Astrocyte (in vitro differentiated cells and primary cell): ENCODE measurements around the gene SEC31A. TPM values are rescaled to one million over a fixed set of nuclear protein-coding genes. Genes with fewer than 3 reads are reported as not detected.

Experiments
- DNase-seq: peaks from one replicate; pipeline ENCODE4 v3.0.0-alpha.2; 2010; ENCODE audit warnings: low read depth
- FAIRE-seq: peaks from 2 replicates; lab custom pipeline; 2011; peaks lifted over from hg19 to GRCh38; lab: Jason Lieb, UNC
- H2AFZ ChIP-seq: 2 replicates; pipeline ENCODE4 v1.6.0; 2012; ENCODE audit warnings: low read depth, low read length, inconsistent platforms
- H3K27ac ChIP-seq: 2 replicates; pipeline ENCODE4 v1.5.1; 2011; ENCODE audit warnings: low read depth, low read length, inconsistent platforms
- H3K27me3 ChIP-seq: 2 replicates; pipeline ENCODE4 v1.6.0; 2011; ENCODE audit warnings: low read length, inconsistent platforms; ENCODE audit not compliant: insufficient read depth
- H3K36me3 ChIP-seq: 2 replicates; pipeline ENCODE4 v1.5.1; 2011; ENCODE audit warnings: low read length, inconsistent platforms; ENCODE audit not compliant: insufficient read depth
- H3K4me1 ChIP-seq: 2 replicates; pipeline ENCODE4 v1.5.1; 2011; ENCODE audit warnings: low read length, inconsistent platforms; ENCODE audit not compliant: insufficient read depth
- H3K4me2 ChIP-seq: 2 replicates; pipeline ENCODE4 v1.6.0; 2012; ENCODE audit warnings: low read length, inconsistent platforms
- H3K4me3 ChIP-seq: 2 replicates; pipeline ENCODE4 v1.5.1; 2011; ENCODE audit warnings: low read depth, mild to moderate bottlenecking, low read length, inconsistent platforms; ENCODE audit not compliant: insufficient read depth
- H3K79me2 ChIP-seq: 2 replicates; pipeline ENCODE4 v1.6.0; 2012; ENCODE audit warnings: mild to moderate bottlenecking, low read length, inconsistent platforms; ENCODE audit not compliant: insufficient read depth
- H3K9ac ChIP-seq: 2 replicates; pipeline ENCODE4 v1.6.0; 2012; ENCODE audit warnings: mild to moderate bottlenecking, low read length, inconsistent platforms
- H3K9me3 ChIP-seq: 2 replicates; pipeline ENCODE4 v1.5.1; 2012; ENCODE audit warnings: low read depth, mild to moderate bottlenecking, low read length, inconsistent platforms; ENCODE audit not compliant: insufficient read depth
- H4K20me1 ChIP-seq: 2 replicates; pipeline ENCODE4 v1.6.0; 2012; ENCODE audit warnings: low read length, inconsistent platforms; ENCODE audit not compliant: insufficient read depth
- H3K27ac Mint-ChIP-seq: one replicate; pipeline ENCODE4 v1.8.0; 2021; ENCODE audit warnings: mild to moderate bottlenecking, mixed read lengths; ENCODE audit not compliant: unreplicated experiment
- H3K27me3 Mint-ChIP-seq: one replicate; pipeline ENCODE4 v1.8.0; 2021; ENCODE audit warnings: low read depth, mixed read lengths; ENCODE audit not compliant: unreplicated experiment
- H3K36me3 Mint-ChIP-seq: one replicate; pipeline ENCODE4 v1.8.0; 2021; ENCODE audit warnings: low read depth, mixed read lengths; ENCODE audit not compliant: unreplicated experiment
- H3K4me1 Mint-ChIP-seq: one replicate; pipeline ENCODE4 v1.8.0; 2021; ENCODE audit warnings: low read depth, mixed read lengths; ENCODE audit not compliant: unreplicated experiment
- H3K4me3 Mint-ChIP-seq: one replicate; pipeline ENCODE4 v1.8.0; 2021; ENCODE audit warnings: mild to moderate bottlenecking, moderate library complexity, mixed read lengths; ENCODE audit not compliant: unreplicated experiment
- H3K9me3 Mint-ChIP-seq: one replicate; pipeline ENCODE4 v1.8.0; 2021; ENCODE audit warnings: mild to moderate bottlenecking, mixed read lengths; ENCODE audit not compliant: unreplicated experiment
- EZH2 ChIP-seq: IDR thresholded peaks from 2 replicates; pipeline ENCODE4 v1.6.1; 2012; ENCODE audit warnings: mild to moderate bottlenecking, low read length, inconsistent platforms; ENCODE audit not compliant: insufficient read depth
- total RNA-seq: library from RNA; stranded (reverse); gene quantifications from 2 replicates; pipeline ENCODE4 v1.2.1, GENCODE V29; 2021
- TF ChIP-seq, protein P1 (sequence below): IDR thresholded peaks from 2 replicates; pipeline ENCODE4 v1.5.1; 2011; ENCODE audit warnings: low read depth, mild to moderate bottlenecking, inconsistent platforms, low read length, moderate library complexity; ENCODE audit not compliant: insufficient read depth

Gene SEC31A
- total RNA-seq, 1 donor from 2014 or later, result 471 TPM

DNA sequence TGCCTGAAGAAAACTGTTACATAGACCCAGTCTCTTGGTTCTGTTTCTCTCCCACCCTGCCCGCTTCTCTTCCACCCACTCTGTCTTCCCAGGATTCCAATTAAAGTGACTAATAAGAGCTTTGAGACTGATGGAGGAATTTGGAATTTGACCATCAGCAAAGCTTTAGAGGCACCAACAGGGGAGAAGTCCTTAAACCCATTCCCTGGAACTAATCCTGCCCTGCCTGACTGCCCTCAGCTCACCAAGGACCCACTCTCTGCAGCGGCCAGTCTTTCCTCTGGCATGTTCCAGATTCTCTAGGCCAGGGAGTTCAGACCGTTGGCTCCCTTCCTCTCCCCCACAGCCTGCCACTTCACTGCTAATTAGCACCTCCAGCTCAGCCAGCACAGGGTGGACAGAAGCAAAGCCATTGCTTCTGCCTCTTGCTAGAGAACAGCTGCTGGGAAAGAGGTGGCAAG lies 116.2 kb downstream of the SEC31A start:
- peaks cover 43% of the 10 kb centered on the region for H3K4me1 Mint-ChIP-seq
- H3K27me3 Mint-ChIP-seq, result no peaks in the 10 kb centered on the region
- Histone ChIP-seq H3K9ac (no peak overlapping the region), H3K27me3 (no peaks in the 10 kb centered on the region), H3K79me2 (peaks cover 27% of the 10 kb centered on the region), H2AFZ (no peak overlapping the region), H3K36me3 (no peaks in the 10 kb centered on the region), H4K20me1 (peaks cover 5% of the 10 kb centered on the region), H3K4me3 (no peak overlapping the region), H3K27ac (no peak overlapping the region), H3K4me1 (peaks cover 19% of the 10 kb centered on the region), H3K9me3 (no peaks in the 10 kb centered on the region), H3K4me2 (peak overlapping the region; percentile 53)
- H3K9me3 Mint-ChIP-seq, result no peaks in the 10 kb centered on the region
- H3K4me3 Mint-ChIP-seq, result peak overlapping the region; percentile 60
- TF ChIP-seq EZH2, result no peak
- TF ChIP-seq, protein P1, sequence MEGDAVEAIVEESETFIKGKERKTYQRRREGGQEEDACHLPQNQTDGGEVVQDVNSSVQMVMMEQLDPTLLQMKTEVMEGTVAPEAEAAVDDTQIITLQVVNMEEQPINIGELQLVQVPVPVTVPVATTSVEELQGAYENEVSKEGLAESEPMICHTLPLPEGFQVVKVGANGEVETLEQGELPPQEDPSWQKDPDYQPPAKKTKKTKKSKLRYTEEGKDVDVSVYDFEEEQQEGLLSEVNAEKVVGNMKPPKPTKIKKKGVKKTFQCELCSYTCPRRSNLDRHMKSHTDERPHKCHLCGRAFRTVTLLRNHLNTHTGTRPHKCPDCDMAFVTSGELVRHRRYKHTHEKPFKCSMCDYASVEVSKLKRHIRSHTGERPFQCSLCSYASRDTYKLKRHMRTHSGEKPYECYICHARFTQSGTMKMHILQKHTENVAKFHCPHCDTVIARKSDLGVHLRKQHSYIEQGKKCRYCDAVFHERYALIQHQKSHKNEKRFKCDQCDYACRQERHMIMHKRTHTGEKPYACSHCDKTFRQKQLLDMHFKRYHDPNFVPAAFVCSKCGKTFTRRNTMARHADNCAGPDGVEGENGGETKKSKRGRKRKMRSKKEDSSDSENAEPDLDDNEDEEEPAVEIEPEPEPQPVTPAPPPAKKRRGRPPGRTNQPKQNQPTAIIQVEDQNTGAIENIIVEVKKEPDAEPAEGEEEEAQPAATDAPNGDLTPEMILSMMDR, result no peak
- H3K27ac Mint-ChIP-seq, result peak overlapping the region; percentile 60
- DNase-seq, result peak; percentile 85
- H3K36me3 Mint-ChIP-seq, result peaks cover 18% of the 10 kb centered on the region
- FAIRE-seq, result no peak

DNA sequence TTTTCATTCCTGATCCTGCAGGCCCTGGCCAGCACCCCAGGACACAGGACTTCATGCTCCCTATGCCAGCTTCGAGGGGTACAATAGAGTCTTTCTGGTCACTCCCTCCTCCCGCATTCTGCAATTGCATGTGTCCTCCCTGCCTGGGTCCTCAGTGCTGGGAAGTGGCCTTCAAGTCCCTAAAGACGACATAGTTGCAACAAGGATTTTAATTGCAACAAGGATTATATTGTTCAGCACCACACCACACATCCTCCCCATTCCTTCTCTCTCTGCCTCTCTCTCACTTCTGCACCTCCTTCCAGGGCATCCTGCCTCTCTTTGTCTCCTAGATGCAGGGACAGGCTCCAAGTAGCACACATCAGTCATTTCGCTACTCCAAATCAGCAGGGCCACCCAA lies 117.9 kb downstream of the SEC31A start:
- peaks cover 43% of the 10 kb centered on the region for H3K4me1 Mint-ChIP-seq
- Histone ChIP-seq H3K36me3 (no peaks in the 10 kb centered on the region), H3K79me2 (peaks cover 16% of the 10 kb centered on the region), H3K9me3 (no peaks in the 10 kb centered on the region), H3K4me1 (peaks cover 19% of the 10 kb centered on the region), H3K4me3 (no peak overlapping the region), H3K27ac (no peak overlapping the region), H3K4me2 (no peak overlapping the region), H3K27me3 (no peaks in the 10 kb centered on the region), H3K9ac (no peak overlapping the region), H4K20me1 (peaks cover 5% of the 10 kb centered on the region), H2AFZ (no peak overlapping the region)
- TF ChIP-seq EZH2, result no peak
- TF ChIP-seq, protein P1, result no peak
- H3K9me3 Mint-ChIP-seq, result no peaks in the 10 kb centered on the region
- peak overlapping the region; percentile 40 for H3K4me3 Mint-ChIP-seq
- DNase-seq (no peak), FAIRE-seq (no peak)
- H3K27me3 Mint-ChIP-seq, result no peaks in the 10 kb centered on the region
- H3K27ac Mint-ChIP-seq, result no peak overlapping the region
- peaks cover 18% of the 10 kb centered on the region for H3K36me3 Mint-ChIP-seq

DNA sequence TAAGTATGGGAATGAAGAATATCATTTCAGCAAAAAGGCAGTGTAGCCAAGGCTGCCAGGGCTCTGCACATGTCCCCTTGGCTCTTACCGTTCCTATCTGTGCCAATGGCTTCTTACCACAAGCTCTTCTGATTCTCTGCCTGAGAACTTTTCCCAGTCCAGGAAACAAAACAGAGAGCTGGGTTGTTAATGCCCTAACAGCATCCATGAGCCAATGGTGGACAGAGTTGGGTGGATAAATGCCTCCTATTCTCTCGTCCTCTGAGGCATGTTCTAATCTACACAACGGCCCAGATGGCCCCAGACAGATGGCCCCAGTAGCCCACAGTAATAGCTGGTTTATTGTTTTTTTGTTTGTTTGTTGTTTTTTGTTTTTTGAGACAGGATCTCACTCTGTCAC lies 120.3 kb downstream of the SEC31A start:
- Histone ChIP-seq H3K4me3 (no peak overlapping the region), H4K20me1 (peaks cover 5% of the 10 kb centered on the region), H3K27me3 (no peaks in the 10 kb centered on the region), H3K9me3 (no peaks in the 10 kb centered on the region), H3K4me2 (no peak overlapping the region), H3K27ac (no peak overlapping the region), H3K36me3 (no peaks in the 10 kb centered on the region), H3K4me1 (peaks cover 12% of the 10 kb centered on the region), H3K79me2 (peaks cover 16% of the 10 kb centered on the region), H2AFZ (no peak overlapping the region), H3K9ac (no peak overlapping the region)
- no peak for FAIRE-seq
- Mint-ChIP-seq H3K27me3 (no peaks in the 10 kb centered on the region), H3K4me1 (peaks cover 25% of the 10 kb centered on the region), H3K4me3 (no peak overlapping the region), H3K27ac (no peak overlapping the region), H3K36me3 (peaks cover 12% of the 10 kb centered on the region), H3K9me3 (peaks cover 7% of the 10 kb centered on the region)
- no peak for DNase-seq
- no peak for TF ChIP-seq EZH2
- TF ChIP-seq, protein P1, result no peak
